Measurements from ENCODE around the gene PIWIL4.

PIWIL4 gene

DNA sequence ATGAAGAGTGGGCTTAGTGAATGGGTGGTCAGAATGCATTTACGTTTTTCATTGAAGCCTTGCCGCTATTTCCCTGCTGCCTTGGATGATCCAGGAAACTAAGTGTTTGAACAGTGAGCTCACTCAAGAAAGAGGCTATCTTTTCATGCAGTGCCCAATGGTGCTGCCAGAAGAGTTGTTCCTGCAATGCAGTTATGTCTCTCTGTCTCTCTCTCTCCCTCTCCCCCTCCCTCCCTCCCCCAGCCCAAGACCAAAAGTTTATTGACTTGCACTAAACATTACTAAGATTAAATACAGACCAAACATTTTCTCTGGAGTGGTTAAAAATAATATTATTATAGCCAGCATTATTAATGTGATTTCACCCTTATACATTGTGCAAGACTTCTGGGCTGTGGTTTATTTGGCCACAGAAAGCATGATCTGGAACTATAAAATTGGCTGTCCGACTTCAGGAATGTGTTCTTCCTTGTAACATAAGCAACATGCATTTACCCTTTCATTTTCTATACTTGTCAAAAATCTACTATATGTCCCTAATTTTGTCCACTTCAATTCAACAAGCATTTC, 30.1 kb upstream of the PIWIL4 start:
- peak overlapping the region in 1 of 2 donors; percentile 24 for H3K27ac ChIP-seq
- DNase-seq (ENCODE audit: low spot score): no peak
- no peak overlapping the region for H3K4me3 ChIP-seq

DNA sequence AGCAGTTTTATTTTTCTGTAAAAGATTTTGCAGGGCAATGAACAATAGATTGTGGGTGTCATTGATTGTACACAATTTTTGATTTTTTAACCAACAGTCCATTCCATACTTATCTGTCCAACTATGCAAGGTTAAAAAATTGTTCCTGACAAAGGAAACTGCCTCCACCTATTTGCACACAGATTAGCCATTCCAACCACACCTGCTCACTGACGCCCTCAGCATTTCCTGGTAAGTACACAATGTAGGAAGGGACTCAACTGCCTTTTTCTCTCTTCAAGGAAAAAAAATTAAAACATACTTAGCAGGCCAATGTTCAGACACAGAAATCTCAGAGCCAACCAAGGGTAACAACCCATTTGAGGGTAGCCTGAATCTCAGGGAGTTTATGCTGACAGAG, 27.7 kb upstream of the PIWIL4 start:
- no peak for DNase-seq (ENCODE audit: low spot score)
- Histone ChIP-seq H3K27ac (no peak overlapping the region), H3K4me3 (no peak overlapping the region)
- TF ChIP-seq, protein P1, sequence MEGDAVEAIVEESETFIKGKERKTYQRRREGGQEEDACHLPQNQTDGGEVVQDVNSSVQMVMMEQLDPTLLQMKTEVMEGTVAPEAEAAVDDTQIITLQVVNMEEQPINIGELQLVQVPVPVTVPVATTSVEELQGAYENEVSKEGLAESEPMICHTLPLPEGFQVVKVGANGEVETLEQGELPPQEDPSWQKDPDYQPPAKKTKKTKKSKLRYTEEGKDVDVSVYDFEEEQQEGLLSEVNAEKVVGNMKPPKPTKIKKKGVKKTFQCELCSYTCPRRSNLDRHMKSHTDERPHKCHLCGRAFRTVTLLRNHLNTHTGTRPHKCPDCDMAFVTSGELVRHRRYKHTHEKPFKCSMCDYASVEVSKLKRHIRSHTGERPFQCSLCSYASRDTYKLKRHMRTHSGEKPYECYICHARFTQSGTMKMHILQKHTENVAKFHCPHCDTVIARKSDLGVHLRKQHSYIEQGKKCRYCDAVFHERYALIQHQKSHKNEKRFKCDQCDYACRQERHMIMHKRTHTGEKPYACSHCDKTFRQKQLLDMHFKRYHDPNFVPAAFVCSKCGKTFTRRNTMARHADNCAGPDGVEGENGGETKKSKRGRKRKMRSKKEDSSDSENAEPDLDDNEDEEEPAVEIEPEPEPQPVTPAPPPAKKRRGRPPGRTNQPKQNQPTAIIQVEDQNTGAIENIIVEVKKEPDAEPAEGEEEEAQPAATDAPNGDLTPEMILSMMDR (IDR thresholded peaks at IDR 0.05): no peak

More for the DNA sequence above, 30.1 kb upstream of the PIWIL4 start:
- TF ChIP-seq, protein P1 (IDR thresholded peaks at IDR 0.05): no peak

DNA sequence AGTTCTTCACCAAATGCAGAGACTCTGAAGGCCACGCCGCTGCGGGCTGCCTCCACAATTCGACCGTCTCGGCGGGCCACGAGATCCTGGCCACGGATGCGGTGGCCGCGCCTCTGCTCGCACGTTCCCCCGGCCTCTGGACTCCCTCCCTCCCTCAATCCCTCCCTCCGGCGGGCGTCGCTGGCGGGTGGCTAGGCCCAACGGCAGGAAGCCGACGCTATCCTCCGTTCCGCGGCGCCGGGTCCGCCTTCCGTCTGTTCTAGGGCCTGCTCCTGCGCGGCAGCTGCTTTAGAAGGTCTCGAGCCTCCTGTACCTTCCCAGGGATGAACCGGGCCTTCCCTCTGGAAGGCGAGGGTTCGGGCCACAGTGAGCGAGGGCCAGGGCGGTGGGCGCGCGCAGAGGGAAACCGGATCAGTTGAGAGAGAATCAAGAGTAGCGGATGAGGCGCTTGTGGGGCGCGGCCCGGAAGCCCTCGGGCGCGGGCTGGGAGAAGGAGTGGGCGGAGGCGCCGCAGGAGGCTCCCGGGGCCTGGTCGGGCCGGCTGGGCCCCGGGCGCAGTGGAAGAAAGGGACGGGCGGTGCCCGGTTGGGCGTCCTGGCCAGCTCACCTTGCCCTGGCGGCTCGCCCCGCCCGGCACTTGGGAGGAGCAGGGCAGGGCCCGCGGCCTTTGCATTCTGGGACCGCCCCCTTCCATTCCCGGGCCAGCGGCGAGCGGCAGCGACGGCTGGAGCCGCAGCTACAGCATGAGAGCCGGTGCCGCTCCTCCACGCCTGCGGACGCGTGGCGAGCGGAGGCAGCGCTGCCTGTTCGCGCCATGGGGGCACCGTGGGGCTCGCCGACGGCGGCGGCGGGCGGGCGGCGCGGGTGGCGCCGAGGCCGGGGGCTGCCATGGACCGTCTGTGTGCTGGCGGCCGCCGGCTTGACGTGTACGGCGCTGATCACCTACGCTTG, 23.2 kb upstream of the PIWIL4 start, which contains the start of gene FUT4:
TSS of gene FUT4 (plus strand) at position 227 of the 951 bp plus-strand sequence. CDS start at position 440, 213 bp downstream.
- peak; percentile 91 for DNase-seq (ENCODE audit: low spot score)
- H3K4me3 ChIP-seq: peak within 1 kb of the TSS; percentile 92
- peak within 1 kb of the TSS; percentile 98 to 99 for H3K27ac ChIP-seq
- TF ChIP-seq, protein P1 (IDR thresholded peaks at IDR 0.05): no peak

DNA sequence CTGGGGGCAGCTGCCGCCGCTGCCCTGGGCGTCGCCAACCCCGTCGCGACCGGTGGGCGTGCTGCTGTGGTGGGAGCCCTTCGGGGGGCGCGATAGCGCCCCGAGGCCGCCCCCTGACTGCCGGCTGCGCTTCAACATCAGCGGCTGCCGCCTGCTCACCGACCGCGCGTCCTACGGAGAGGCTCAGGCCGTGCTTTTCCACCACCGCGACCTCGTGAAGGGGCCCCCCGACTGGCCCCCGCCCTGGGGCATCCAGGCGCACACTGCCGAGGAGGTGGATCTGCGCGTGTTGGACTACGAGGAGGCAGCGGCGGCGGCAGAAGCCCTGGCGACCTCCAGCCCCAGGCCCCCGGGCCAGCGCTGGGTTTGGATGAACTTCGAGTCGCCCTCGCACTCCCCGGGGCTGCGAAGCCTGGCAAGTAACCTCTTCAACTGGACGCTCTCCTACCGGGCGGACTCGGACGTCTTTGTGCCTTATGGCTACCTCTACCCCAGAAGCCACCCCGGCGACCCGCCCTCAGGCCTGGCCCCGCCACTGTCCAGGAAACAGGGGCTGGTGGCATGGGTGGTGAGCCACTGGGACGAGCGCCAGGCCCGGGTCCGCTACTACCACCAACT, 22.4 kb upstream of the PIWIL4 start:
- TF ChIP-seq, protein P1 (IDR thresholded peaks at IDR 0.05): no peak
- Histone ChIP-seq H3K4me3 (peak overlapping the region; percentile 92), H3K27ac (peak overlapping the region; percentile 98 to 99)
- no peak for DNase-seq (ENCODE audit: low spot score)

DNA sequence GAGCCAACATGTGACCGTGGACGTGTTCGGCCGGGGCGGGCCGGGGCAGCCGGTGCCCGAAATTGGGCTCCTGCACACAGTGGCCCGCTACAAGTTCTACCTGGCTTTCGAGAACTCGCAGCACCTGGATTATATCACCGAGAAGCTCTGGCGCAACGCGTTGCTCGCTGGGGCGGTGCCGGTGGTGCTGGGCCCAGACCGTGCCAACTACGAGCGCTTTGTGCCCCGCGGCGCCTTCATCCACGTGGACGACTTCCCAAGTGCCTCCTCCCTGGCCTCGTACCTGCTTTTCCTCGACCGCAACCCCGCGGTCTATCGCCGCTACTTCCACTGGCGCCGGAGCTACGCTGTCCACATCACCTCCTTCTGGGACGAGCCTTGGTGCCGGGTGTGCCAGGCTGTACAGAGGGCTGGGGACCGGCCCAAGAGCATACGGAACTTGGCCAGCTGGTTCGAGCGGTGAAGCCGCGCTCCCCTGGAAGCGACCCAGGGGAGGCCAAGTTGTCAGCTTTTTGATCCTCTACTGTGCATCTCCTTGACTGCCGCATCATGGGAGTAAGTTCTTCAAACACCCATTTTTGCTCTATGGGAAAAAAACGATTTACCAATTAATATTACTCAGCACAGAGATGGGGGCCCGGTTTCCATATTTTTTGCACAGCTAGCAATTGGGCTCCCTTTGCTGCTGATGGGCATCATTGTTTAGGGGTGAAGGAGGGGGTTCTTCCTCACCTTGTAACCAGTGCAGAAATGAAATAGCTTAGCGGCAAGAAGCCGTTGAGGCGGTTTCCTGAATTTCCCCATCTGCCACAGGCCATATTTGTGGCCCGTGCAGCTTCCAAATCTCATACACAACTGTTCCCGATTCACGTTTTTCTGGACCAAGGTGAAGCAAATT, 21.7 kb upstream of the PIWIL4 start:
- Histone ChIP-seq H3K27ac (peak overlapping the region; percentile 98 to 99), H3K4me3 (peak overlapping the region; percentile 92)
- TF ChIP-seq, protein P1 (IDR thresholded peaks at IDR 0.05): no peak
- no peak for DNase-seq (ENCODE audit: low spot score)

DNA sequence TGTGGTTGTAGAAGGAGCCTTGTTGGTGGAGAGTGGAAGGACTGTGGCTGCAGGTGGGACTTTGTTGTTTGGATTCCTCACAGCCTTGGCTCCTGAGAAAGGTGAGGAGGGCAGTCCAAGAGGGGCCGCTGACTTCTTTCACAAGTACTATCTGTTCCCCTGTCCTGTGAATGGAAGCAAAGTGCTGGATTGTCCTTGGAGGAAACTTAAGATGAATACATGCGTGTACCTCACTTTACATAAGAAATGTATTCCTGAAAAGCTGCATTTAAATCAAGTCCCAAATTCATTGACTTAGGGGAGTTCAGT, 21.1 kb upstream of the PIWIL4 start:
- H3K27ac ChIP-seq: no peak overlapping the region
- TF ChIP-seq, protein P1 (IDR thresholded peaks at IDR 0.05): no peak
- no peak for DNase-seq (ENCODE audit: low spot score)
- peak overlapping the region; percentile 92 for H3K4me3 ChIP-seq
